ENCODE data around the gene OR5P2.
"Not testable (repeated sequence)": the region's sequence is repeated elsewhere in the genome, so short reads cannot be mapped to it uniquely, and the experiment has no call there.

Gene OR5P2, protein sequence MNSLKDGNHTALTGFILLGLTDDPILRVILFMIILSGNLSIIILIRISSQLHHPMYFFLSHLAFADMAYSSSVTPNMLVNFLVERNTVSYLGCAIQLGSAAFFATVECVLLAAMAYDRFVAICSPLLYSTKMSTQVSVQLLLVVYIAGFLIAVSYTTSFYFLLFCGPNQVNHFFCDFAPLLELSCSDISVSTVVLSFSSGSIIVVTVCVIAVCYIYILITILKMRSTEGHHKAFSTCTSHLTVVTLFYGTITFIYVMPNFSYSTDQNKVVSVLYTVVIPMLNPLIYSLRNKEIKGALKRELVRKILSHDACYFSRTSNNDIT

DNA sequence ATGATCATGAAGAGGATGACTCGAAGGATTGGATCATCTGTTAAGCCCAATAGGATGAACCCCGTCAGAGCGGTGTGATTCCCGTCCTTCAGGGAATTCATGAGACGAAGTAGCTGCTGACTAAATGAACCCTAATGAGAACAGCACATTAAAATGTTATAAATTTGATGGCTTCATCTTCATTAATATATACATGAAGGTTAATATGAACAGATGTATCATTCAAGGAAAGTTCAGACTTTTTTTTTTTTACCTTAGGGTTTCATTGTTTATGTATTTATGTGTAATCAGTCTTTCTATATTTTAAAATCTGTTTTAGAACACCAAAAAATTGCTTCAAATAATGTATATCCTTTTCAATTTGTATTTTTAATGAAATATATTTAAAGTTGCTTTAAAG is at the start of gene OR5P2:
Gene OR5P2, minus strand, starts transcription at position 101 of the 400 bp plus-strand sequence. Its CDS starts 0 bp downstream, at position 101.
- no peak for DNase-seq

DNA sequence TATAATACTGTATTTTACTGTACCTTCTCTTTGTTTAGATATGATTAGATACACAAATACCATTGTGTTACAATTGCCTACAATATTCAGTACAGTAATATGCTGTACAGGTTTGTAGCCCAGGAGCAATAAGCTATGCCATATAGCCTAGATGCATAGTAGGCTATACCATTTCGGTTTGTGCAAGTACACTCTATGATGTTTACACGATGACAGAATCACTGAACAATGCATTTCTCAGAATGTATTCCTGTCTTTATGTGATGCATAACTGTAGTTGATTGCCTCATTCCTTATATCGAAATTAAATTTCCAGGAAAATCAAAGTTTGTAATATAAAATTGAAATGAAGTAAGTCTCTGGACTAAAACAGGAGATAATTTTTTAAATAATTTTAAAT is 49.3 kb upstream of the OR5P2 start:
- peak; percentile 4 for DNase-seq

DNA sequence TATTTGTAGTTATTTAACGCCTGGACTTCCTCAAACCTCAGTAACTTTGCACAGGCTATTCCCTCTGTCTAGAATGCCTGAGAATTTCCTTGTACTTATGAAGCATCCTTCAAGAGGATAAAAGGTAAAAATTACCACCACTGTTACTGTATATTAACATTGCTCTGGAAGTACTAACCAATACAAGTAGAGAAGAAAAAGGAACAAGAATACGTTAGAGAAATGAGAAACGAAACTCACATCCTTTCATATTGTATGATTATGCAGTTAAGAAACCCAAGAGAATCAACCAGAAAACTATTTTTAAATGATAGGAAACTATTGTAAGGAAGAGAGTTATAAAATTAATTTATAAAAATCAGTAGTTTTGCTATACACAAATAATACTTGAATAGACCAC is 48.2 kb upstream of the OR5P2 start:
- DNase-seq, result no peak

DNA sequence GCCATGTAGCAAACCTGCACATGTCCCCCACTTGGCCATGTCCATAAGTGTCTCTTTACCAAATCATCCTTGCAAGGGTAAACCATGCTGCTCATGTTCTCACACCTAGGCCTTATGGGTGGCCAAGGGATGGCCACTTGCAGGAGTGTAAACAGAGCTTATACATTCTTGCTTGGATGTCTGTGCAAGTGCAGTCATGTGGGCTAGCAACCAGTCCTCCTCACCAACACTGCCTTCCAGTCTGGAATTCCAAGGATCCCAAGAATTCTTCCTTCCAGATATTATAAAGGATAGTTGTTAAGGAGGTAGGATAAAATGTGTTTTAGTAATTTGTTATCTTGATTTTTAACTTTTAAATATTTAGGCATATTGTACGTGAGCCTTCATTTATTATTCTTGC is 47.8 kb upstream of the OR5P2 start:
- no peak for DNase-seq

DNA sequence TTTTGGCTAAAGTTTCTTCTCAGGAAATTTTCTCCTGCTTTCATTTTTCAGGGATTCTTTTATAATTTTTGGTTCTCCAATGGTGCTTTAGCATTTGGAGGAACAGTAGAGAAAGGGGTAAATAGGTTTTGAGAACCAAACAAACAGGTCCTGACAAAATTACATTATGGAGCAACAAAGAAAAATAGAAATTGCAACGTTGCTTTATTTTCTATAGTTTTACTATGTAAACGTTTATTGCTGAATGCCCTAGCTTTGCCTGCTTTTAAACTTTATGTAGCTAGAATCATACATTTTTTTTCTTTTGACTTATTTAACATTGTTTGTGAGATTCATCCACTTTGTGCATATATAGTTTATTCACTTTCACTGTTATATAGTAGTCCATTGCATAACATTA is 43.8 kb upstream of the OR5P2 start:
- no peak for DNase-seq

DNA sequence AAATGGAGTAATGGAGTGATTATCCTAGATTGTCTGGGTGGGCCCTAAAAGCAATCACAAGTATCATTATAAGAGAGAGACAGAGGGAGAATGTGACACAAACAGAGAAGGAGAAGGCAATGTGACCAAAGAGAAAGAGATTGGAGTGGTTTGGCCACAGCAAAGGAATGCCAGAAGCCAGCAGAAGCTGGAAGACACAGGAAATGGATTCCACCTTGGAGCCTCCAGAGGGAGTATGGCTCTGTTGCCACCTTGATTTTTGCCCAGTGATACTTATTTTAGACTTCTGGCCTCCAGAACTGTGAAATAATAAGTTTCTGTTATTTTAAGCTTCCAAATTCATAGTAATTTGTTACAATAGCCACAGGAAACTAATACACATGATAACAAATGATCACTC is 36.8 kb upstream of the OR5P2 start:
- DNase-seq, result no peak

DNA sequence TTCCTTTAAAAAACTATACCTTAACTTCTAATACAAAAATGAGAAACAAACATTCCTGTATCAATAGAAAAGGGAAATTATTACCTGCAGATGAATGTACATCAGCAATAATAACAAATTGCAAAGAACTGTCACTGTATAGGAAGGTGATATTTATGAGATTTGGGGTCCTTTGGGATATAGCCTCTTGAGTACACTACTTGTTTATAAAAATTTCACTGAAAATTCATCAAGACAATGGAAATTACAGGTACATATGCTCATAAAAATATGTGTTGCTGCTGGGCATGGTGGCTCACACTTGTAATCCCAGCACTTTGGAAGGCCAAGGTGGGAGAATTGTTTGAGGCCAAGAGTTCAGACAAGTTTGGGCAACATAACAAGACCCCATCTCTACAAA is 34.0 kb upstream of the OR5P2 start, which contains the start of gene OR5P3:
Gene OR5P3, minus strand, starts transcription at position 101 of the 400 bp plus-strand sequence.
- DNase-seq, result no peak

DNA sequence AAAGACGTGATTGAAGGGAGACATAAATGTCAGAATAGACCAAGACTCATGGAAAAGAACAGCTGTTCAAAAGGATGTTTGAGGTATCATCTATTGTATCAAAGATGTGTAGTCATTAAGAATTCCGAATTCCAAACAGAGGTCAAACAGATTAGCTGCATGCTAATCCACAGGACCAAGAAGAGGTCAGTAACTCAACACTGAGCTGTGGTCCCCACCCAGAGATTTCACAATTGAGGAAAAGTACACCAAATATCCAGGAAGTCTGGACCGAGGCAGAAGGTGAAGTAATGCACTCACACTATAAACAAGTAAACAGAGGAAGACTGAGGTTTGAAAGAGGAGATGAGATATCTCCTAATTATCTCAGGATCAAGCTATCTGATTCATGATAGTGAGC is 29.6 kb upstream of the OR5P2 start:
- DNase-seq, result no peak

DNA sequence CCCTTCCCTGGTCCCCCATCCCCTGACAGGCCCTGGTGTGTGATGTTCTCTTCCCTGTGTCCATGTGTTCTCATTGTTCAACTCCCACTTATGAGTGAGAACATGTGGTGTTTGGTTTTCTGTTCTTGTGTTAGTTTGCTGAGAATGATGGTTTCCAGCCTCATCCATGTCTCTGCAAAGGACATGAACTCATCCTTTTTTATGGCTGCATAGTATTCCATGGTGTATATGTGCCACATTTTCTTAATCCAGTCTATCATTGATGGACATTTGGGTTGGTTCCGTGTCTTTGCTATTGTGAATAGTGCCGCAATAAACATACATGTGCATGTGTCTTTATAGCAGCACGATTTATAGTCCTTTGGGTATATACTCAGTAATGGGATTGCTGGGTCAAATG is 23.7 kb upstream of the OR5P2 start:
- not testable (repeated sequence) for DNase-seq

DNA sequence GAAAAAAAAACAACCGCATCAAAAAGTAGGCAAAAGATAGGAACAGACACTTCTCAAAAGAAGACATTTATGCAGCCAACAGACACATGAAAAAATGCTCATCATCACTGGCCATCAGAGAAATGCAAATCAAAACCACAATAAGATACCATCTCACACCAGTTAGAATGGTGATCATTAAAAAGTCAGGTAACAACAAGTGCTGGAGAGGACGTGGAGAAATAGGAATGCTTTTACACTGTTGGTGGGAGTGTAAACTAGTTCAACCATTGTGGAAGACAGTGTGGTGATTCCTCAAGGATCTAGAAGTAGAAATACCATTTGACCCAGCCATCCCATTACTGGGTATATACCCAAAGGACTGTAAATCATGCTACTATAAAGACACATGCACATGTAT is 18.2 kb upstream of the OR5P2 start:
- DNase-seq, result not testable (repeated sequence)

DNA sequence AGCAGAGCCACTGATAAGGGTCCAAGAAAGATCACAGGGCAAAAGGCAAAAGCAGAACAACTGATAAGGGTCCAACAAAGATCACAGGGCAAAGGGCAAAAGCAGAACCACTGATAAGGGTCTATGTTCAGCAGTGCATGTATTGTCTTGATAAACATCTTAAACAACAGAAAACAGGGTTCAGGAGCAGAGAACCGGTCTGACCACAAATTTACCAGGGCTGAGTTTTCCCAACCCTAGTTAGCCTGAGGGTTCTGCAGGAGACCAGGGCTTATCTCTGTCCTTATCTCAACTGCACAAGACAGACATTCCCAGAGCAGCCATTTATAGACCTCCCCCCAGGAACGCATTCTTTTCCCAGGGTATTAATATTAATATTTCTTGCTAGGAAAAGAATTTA is 13.6 kb upstream of the OR5P2 start:
- DNase-seq, result not testable (repeated sequence)

DNA sequence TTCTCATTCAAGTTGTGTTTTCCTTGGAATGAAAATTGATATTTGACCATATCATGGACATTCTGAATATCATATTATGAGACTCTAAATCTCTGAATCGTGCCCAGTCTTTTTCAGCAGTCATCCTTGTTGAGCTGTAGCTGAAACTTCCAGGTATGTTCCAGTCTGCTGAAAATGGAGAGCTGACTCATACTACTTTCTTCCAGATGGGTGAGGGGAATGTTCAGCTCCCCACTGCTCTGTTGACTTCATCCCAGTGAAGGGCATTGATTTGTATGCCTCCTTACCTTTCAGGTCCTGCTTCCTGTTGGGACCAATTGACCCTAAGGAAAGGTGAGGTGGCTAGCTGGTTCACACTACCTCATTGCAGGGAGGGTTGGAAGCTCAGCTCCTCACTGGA is 3.5 kb downstream of the OR5P2 start:
- DNase-seq, result peak; percentile 53

DNA sequence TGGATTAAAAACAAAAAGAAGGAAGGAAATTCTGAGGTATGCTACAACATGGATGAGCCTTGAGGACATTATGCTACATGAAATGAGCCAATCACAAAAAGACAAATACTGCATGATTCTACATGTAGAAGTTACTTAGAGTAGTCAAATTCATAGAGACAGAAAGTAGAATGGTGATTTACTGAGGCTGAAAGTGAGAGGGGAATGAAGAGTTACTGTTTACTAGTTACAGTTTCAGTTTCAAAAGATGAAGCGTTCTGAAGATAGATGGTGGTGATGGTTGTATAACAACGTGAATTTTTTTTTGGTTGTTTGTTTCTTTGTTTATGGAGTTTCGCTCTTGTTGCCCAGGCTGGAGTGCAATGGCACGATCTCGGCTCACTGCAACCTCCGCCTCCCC is 9.5 kb downstream of the OR5P2 start:
- DNase-seq, result no peak

DNA sequence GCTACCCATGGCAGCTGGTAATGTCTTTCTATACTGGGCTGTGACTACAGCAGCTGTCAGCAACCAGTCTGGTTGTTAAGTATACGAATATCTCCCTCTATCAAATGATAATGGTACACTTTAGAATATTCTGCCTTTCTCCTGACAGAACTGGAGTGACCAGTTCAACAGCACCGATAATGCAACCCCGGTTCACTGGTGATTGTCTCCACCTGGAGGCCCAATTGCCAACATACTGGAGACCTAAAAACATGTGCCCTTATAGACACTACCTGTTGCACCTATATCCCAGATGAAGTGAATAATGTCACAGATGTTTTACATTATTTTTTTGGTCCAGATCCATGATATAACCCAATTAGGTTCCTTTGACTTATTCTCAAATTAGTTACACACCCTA is 21.1 kb downstream of the OR5P2 start:
- peak; percentile 56 for DNase-seq

DNA sequence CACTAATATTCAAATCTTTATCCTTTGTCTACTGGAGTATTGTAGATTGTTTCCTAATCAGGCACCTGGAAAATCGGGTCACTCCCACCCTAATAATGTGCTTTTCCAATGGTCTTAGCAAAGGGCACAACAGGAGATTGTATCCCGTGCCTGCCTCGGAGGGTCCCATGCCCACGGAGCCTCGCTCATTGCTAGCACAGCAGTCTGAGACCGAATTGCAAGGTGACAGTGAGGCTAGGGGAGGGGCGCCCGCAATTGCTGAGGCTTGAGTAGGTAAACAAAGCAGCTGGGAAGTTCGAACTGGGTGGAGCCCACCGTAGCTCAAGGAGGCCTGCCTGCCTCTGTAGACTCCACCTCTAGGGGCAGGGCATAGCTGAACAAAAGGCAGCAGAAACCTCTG is 32.4 kb downstream of the OR5P2 start:
- DNase-seq, result not testable (repeated sequence)

DNA sequence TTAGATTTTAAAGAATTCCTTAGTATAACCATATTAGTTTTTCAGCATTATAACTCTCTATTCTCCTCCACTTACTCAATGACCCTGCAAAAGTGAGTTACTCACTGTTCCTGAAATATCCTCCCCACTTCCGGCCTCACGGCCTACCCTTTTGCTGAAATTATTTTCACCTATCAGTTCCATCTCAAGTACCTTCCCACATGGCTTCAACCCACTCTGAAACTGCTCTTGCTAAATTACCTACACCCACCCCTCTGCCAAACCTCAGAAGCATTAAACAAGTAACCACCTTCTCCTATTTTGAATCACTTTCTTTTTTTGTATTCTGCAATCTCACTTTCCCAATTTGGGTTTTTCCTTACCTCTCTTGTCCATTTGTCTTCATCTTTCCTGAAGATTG is 37.7 kb downstream of the OR5P2 start:
- DNase-seq, result no peak

DNA sequence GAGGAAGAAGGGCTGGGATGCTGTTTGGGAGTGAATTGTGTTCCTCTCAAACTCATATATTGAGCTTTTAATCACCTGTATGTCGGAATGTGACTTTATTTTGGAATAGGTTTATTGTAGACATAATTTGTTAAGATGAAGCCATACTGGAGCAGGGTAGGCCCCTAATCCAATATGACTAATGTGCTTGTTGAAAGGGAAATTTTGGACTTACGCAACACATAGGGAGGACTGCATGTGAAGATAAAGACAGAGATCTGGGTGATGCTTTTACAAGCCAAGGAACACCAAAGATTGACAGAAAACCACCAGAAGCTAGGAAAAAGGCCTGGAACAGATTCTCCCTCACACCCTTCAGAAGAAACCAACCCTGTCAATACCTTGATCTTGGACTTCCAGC is 47.3 kb downstream of the OR5P2 start:
- DNase-seq, result no peak

Data from DMS53 (cell line).